Heart left ventricle (tissue), 13 donors: ENCODE results near the gene DPH2.

Experiments used
- POLR2A ChIP-seq, 2 donors: fragments of 450-650 bp; IDR thresholded peaks; one replicate each; pipeline ENCODE4 v1.6.1; 2017; ENCODE audit warnings: antibody characterized with exemption in 2 of 2, mild to moderate bottlenecking in 2 of 2, moderate library complexity in 2 of 2
- TF ChIP-seq, protein P1 (sequence below), 12 donors: fragments of 200-600 bp; sonication (generic) in 4 of 12; IDR thresholded peaks; one replicate each; pipeline versions ENCODE4 v1.5.0 to v1.8.0; 2018 to 2022; ENCODE audit warnings: antibody characterized with exemption in 12 of 12, mild to moderate bottlenecking in 5 of 12
- donor health status: ischemic (EF 13 %, LVEDD 7.1; RV severe dilation, severe dysfunction).
- donor health status: DM: no; HTN: yes; CAD: no.
- donor health status: DM: no; HTN: no; CAD: no.
- donor health status: ischemic (EF 25% LVEDD 6.9; RV normal size, moderate dysfunction).
- donor health status: ischemic (EF 25% LVEDD 5.7; RV mildly dilated, moderate dysfunction).
- donor health status: ischemic (EF 35%, LVEDD 5.7; RV mildly dilated, moderate dysfunction).
- donor health status: nonischemic (EF 11% LVEDD 7.7; RV severe dilation, severe dysfunction).
- donor health status: DM: yes; HTN: yes; CAD: no.
- donor health status: PGD.
- donor health status: ischemic (EF 29% LVEDD 5.4; RV normal size, mild dysfunction).
- donor health status: nonischemic (EF 23%, LVEDD 6.1; RV moderate dilation, normal function).

- TF ChIP-seq, protein P1, sequence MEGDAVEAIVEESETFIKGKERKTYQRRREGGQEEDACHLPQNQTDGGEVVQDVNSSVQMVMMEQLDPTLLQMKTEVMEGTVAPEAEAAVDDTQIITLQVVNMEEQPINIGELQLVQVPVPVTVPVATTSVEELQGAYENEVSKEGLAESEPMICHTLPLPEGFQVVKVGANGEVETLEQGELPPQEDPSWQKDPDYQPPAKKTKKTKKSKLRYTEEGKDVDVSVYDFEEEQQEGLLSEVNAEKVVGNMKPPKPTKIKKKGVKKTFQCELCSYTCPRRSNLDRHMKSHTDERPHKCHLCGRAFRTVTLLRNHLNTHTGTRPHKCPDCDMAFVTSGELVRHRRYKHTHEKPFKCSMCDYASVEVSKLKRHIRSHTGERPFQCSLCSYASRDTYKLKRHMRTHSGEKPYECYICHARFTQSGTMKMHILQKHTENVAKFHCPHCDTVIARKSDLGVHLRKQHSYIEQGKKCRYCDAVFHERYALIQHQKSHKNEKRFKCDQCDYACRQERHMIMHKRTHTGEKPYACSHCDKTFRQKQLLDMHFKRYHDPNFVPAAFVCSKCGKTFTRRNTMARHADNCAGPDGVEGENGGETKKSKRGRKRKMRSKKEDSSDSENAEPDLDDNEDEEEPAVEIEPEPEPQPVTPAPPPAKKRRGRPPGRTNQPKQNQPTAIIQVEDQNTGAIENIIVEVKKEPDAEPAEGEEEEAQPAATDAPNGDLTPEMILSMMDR (IDR thresholded peaks at IDR 0.05) = no peak
- no peak for TF ChIP-seq POLR2A (IDR thresholded peaks at IDR 0.05)
Observed at GRCh38 chr1:43990271-43991199, 20.7 kb downstream of the DPH2 start.
